Activated CD4-positive, alpha-beta T cell treated with anti-CD3 and anti-CD28 coated beads for 48 hours (primary cell): ENCODE data around the gene CRYAB.
A peak's percentile ranks its signal among the peaks of the same experiment; 100 is the strongest.
"Not testable (repeated sequence)": the region's sequence is repeated elsewhere in the genome, so short reads cannot be mapped to it uniquely, and the experiment has no call there.

Experiments used
- DNase-seq: peaks from one replicate; pipeline ENCODE4 v3.0.0-alpha.2; 2020

The CRYAB gene

DNA sequence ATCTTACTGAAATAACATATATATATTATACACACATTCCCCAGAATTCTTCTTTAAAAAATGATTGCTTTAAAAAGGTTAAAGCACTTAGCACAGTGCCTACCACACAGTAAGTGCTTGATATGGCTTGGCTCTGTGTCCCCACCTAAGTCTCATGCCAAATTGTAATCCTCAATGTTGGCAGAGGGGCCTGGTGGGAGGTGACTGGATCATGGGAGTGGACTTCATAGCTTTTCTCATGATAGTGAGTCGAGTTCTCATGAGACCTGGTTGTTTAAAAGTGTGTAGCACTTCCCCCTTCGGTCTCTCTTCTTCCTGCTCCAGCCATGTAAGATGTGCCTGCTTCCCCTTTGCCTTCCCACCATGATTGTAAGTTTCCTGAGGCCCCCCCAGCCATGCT is 6.2 kb downstream of the CRYAB start:
- no peak for DNase-seq

DNA sequence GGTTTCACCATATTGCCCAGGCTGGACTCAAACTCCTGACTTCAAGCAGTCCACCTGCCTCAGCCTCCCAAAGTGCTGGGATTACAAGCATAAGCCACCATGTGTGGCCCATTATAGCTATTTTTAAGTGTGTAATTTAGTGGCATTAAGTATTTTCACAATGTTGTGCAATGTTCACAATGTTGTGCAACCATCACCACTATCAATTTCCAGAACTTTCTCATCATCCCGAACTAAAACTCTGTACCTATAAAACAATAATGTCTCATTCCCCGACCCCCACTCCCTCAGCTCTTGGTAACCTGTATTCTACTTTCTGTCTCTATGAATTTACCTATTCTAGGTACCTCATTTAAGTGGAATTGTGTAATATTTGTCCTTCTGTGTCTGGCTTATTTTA is 24.7 kb downstream of the CRYAB start:
- DNase-seq = no peak

DNA sequence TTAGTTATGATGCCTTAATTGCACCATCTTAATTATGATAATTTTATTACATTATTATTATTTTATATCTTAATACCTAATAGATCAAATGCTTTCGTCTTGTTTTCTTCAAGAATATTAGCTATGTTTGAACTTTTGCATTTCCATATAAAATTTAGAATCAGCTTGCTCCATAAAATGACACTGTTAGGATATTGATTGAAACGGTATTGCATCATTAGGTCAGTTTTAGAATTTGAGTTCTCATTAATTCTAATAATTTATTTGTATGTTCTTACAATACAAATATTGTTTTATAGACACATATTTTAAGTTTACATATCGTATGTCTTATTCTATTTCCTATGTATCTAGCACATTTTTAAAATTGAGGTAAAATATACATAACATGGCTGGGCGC is 25.5 kb downstream of the CRYAB start:
- DNase-seq = no peak

DNA sequence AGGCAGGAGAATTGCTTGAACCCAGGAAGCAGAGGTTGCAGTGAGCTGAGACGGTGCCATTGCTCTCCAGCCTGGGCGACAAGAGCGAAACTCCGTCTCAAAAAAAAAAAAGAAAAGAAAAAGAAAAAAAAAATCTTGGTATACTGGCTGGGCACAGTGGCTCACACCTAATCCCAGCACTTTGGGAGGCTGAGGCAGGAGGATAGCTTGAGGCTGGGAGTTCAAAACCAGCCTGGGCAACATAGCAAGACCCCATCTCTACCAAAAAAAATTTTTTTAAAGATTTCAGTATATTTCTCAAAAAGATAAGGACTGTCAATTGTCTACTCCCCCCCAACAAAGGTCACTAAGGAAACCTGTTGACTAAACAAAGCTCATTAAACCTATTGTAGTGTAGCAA is 26.5 kb downstream of the CRYAB start:
- DNase-seq = not testable (repeated sequence)

DNA sequence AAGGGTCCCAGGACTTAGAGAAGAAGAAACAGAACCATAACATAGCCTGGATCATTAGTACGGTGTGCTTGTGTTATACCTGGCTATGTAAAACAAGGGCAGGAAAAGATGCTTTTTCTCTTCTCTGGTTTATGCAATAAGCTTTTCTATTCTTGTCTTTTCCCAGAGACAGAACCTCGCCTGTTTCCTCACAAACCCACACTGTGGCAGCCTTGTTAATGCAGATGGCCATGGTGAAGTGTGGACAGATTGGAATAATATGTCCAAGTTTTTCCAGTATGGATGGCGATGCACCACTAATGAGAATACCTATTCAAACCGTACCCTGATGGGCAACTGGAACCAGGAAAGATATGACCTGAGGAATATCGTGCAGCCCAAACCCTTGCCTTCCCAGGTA is 29.4 kb downstream of the CRYAB start:
- no peak for DNase-seq

DNA sequence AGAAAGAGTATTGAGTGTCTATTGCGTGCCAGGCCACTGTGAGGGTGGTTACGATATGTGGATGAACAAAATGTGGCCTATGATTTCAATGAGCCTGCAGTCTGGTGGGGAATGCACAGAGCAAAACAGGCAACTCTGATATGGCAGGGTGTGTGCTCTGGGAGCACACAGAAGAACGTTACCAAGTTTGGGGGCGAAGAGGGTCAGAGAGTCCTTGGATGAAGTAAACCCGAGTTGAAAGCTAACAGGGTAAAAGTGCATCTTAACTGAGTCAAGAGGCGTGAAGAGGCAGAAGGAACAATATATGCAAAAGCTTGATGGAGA is 32.0 kb downstream of the CRYAB start:
- no peak for DNase-seq

DNA sequence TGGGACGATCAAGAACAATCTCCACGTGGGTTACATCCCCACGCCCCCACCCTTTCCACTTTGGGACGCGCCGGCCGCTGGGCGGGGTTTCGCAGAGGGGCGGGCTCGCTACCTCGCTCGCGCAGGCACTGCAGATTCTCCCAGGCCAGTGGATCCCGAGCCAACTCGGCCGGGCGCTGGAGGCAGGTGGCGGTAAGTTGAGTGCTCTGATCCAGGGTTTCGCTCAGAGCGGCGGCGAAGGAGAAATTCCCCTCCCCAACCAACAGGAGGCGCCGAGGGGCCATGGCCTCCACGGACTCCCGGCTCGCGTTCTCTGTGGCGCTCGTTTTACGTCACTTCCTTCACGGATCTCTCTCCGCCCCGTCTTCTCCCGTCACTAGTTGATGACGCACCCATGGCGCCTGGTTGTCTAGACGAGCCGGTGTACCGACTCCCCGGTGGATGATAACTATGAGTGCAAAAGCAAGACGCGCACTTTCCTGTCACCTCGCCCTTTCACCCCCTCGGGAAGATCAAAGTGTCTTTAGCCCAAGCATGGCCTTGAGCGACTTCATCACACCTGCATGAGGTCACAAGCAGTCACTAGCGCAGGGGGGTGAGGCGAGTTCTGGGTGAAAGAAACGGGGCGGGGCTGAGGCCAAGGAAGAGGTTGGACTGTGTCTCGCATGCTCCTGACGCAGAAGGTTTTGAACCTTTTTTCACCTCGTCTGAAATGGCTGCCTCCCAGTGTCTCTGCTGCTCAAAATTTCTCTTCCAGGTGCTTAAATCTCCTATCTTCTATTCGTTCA is 32.5 kb downstream of the CRYAB start, which contains the start of the genes CFAP68 and FDXACB1:
Gene CFAP68 (plus strand): TSS at position 693 of the 788 bp plus-strand sequence. CDS start 20 bp downstream, at position 713.
Gene FDXACB1 (minus strand): TSS at position 317 of the 788 bp plus-strand sequence. CDS start 33 bp downstream, at position 284.
- DNase-seq = peak; percentile 96

DNA sequence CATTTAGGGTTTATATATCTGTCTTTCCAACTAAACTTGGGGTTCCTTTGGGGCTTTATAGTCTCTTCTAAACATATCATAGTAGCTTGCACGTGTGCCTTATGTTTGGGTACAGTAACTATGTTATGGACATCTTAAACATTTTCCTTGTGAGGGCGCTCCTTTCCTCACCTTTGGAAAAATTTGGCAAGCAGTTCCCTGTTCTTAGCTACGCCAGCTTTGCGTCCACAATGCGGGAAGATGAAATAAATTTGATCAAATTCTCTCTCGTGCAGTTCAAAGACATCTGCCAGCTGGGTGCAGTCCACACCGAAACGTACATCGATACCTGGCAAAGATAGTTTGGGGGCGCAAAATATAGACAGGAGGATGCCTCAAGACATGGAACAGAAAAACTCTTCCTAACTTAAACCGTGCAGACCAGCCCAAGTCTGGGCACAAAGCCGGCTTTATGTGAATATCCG is 33.2 kb downstream of the CRYAB start:
- no peak for DNase-seq

DNA sequence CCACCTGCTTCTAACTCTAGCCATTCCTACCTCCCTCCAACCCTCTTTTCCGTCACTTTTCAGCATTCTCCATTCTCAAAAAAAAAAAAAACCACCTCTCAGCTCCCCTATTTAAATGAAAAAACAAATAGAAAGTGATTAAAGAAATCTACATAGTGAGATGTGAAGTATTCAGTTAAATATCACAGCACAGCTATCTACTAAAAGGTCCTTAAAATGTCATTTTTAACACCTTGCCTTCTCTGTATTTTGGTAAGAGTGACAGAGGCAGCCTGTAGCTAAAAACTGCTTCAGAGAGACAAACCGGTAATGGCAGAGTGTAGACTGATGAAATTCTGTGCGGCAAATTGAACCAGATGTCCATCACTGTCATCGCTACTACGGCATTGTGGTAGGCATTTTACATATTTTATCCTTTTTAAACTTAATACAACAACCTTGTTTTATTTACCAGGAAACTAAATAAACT is 39.8 kb downstream of the CRYAB start:
- no peak for DNase-seq

DNA sequence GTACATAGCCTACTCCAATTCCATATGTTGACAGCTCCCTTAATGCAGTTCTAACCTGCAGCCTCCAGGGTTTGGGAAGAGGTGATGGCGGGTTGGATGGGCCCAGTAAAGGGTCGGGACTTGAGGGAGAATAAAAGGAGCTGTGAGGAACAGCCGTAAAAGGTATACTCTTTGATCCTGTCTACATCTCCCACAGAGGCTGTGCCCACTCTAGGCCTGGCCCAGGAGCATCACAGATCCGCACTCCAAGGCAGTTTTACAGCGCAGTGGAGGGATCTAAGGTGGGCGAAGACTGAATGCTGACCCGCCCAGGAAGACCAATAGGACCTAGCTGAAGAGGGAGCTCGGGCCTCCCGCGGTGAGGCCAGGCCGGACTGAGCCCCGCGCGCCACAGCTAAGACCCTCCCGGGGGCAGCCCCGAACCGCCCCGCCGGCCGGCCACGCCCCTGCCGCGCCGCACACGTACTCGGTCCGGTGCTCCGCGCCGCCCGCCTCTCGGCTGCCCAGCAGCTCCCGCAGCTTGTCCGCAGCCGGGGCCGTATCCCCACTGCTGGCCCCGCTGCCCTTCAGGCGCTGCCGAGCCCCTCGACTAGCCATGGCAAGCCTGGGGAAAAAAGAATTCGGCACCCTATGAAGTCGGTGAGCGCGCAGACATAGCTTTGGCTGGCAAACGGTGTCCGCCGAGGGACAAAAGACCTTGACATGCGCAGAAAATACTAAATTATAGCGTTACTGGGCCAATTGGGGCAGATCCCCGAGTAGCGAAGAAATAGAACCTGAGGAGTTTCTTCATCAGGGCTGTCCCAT is 40.5 kb downstream of the CRYAB start, which contains the start of gene ALG9:
Gene ALG9 (minus strand): TSS at position 696 of the 807 bp plus-strand sequence. CDS start 99 bp downstream, at position 597.
- peak; percentile 92 for DNase-seq

DNA sequence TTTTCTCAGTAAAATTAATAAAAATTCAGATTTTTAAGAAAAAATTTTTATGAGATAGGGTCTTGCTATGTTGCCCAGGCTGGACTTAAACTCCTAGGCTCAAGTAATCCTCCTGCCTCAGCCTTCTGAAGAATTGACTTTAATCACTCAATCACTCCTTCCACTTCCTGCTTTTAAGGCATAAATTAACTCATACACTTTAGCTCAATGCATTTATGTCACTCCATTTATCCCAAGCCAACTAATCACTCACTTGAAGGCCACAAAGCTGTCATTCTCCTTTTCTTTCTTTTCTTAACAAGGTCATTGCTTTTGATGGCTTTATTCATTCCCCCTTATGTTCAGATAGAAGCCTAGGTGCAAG is 41.1 kb downstream of the CRYAB start:
- DNase-seq = no peak

DNA sequence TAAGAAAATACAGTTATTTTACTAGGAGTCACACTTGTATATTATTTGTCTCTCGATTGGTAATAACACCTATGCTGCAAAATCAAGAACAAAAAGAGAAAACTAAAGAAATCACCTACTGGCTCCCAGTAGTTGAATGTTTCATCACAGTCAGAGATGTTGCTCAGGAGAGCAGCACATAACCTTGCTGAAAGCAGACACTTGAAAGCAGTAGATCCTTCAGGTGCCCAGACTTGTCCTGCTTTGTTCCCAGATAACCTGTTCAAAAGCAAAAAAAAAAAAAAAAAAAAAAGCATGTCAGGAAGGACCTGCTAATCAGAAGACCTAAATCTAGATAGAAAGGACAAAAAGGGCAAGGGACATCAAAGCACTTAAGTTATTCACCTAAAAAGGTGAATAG is 41.5 kb downstream of the CRYAB start:
- no peak for DNase-seq

DNA sequence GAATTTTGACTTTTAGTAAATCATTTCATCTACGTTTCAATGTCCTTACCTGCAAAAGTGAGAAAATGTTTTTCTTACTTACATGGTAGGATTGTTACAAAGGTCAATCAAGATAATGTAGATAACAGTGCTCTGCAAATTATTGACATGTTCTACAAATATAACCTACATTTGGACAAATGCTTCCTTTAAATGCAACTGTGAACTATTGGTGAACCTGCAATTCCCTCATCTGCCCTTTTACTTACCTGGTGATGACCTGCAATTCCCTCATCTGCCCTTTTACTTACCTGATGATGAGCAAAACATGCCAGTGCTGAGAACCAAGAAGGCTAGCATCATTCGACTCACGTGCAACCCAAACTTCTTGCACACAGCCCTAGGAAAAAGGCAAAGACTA is 51.3 kb downstream of the CRYAB start:
- no peak for DNase-seq
